Measurements from ENCODE around the gene TMCC1. TPM values are rescaled to one million over a fixed set of nuclear protein-coding genes. Genes with fewer than 3 reads are reported as not detected.
A peak's percentile ranks its signal among the peaks of the same experiment; 100 is the strongest.

The TMCC1 gene
- polyA plus RNA-seq, 1 of the 3 experiments (the other 2 are of a cell fraction) = 7.2 TPM

- DNase-seq = peak; percentile 19
- H3K9me3 ChIP-seq = no peaks in the 10 kb centered on the region
- H3K4me2 ChIP-seq = no peak overlapping the region
- no peak overlapping the region for H3K4me3 ChIP-seq (ENCODE audit: low read depth in 2 of 2, low read length in 1 of 2)
- TF ChIP-seq FOSL2 (IDR thresholded peaks at IDR 0.05; ENCODE audit: borderline replicate concordance, low read depth) (no peak), SIN3A (IDR thresholded peaks at IDR 0.05; ENCODE audit: borderline replicate concordance, low read depth, low read length) (no peak), IRF3 (IDR thresholded peaks at IDR 0.05; ENCODE audit: low read depth, low read length) (no peak), YY1 (IDR thresholded peaks at IDR 0.05; ENCODE audit: low read depth) (no peak), CHD2 (IDR thresholded peaks at IDR 0.05; ENCODE audit: low read length, partially characterized antibody) (no peak), RAD21 (IDR thresholded peaks at IDR 0.05; ENCODE audit: low read length) (no peak), NFIC (IDR thresholded peaks at IDR 0.05; ENCODE audit: borderline replicate concordance) (no peak), EP300 (IDR thresholded peaks at IDR 0.05; ENCODE audit: borderline replicate concordance in 1 of 2, low read depth in 1 of 2, low read length in 1 of 2) (no peak), MXI1 (IDR thresholded peaks at IDR 0.05; ENCODE audit: low read depth, low read length) (no peak), TAF1 (IDR thresholded peaks at IDR 0.05; ENCODE audit: borderline replicate concordance, low read depth, low read length) (no peak), REST (IDR thresholded peaks at IDR 0.05; ENCODE audit: low read depth, low read length) (no peak), RXRA (IDR thresholded peaks at IDR 0.05; ENCODE audit: borderline replicate concordance, low read depth) (no peak), CTCF (IDR thresholded peaks at IDR 0.05) (no peak)
- H3K36me3 ChIP-seq (replicated peaks in 1 of 2; ENCODE audit: control insufficient read depth in 1 of 2, insufficient read depth in 2 of 2, low read length in 1 of 2) = no peaks in the 10 kb centered on the region
- WGBS (ENCODE audit: low lambda C conversion rate) = 60% methylated on average over 5 of the region's 6 CpGs
- no peaks in the 10 kb centered on the region for H3F3A ChIP-seq (replicated peaks; ENCODE audit: insufficient read depth)
- H2AFZ ChIP-seq (ENCODE audit: low read depth) = no peak overlapping the region
- H3K27me3 ChIP-seq (ENCODE audit: insufficient read depth) = no peaks in the 10 kb centered on the region
- no peaks in the 10 kb centered on the region for H3K79me2 ChIP-seq (ENCODE audit: insufficient read depth)
- H3K9ac ChIP-seq = no peak overlapping the region
- no peaks in the 10 kb centered on the region for H4K20me1 ChIP-seq (ENCODE audit: insufficient read depth)
- H3K27ac ChIP-seq (ENCODE audit: low read depth in 2 of 2, low read length in 1 of 2) = no peak overlapping the region
- no peaks in the 10 kb centered on the region for H3K9me2 ChIP-seq
- H3K4me1 ChIP-seq (ENCODE audit: control insufficient read depth in 1 of 2, insufficient read depth in 2 of 2, low read depth in 1 of 2, low read length in 1 of 2) = no peaks in the 10 kb centered on the region; a peak in 1 of 4 replicates
- CTCF ChIA-PET = interaction anchor here (0.8 to 3.5 kb wide), 10 partner anchors 11 to 313 kb away, joined by 3 to 15 read pairs (median 7); no protein-coding TSS in a partner anchor
- POLR2A ChIA-PET = no interaction called here
These were observed 264.5 kb downstream of the TMCC1 start for GRCh38 chr3:129629011-129629410.
